HCT116 (cell line): ENCODE data around the gene TMEM212. TPM values are rescaled to one million over a fixed set of nuclear protein-coding genes. Genes with fewer than 3 reads are reported as not detected.

Experiments used
- ATAC-seq: fragments of 200-7000 bp; cut with Tn5 transposase; 2 replicates; pipeline ENCODE4 v1.9.1; 2020; ENCODE audit warnings: mild to moderate bottlenecking, moderate library complexity
- BruUV-seq: library from RNA; stranded (reverse); fragments of 400-500 nt; replicated peaks from 2 replicates; lab custom pipeline; 2021; lab: Mats Ljungman, UMichigan
- CTCF ChIA-PET: fragments of 300-600 bp; sonication (Branson Sonifier 250); formaldehyde crosslinking; loops from one replicate; lab custom pipeline; 2021; ENCODE audit warnings: antibody characterized with exemption; lab: Charles Lee
- POLR2A ChIA-PET: fragments of 300-600, 350-600 bp; sonication (Branson Sonifier 250); formaldehyde crosslinking; loops from one replicate; lab custom pipeline; 2021; ENCODE audit warnings: antibody characterized with exemption; lab: Charles Lee
- RAD21 ChIA-PET, 2 experiments: fragments of 300-600 bp; sonication (Branson Sonifier 250); formaldehyde crosslinking; loops; one replicate each; lab custom pipeline; 2023; ENCODE audit warnings: low total read pairs in 2 of 2; ENCODE audit not compliant: uncharacterized antibody in 2 of 2, unreplicated experiment in 2 of 2, low non-redundant PET in 1 of 2; lab: Charles Lee
- DNase-seq: peaks from one replicate; pipeline ENCODE4 v3.0.0-alpha.2; 2010; ENCODE audit warnings: low read depth, low spot score
- H2AFZ ChIP-seq: fragments of 200-600 bp; shearing (Covaris generic), sonication (generic); 2 replicates; pipeline ENCODE4 v1.6.1; 2017; ENCODE audit warnings: low read depth, mixed run types, mixed read lengths, antibody characterized with exemption, low read length; ENCODE audit not compliant: poor library complexity, severe bottlenecking
- H3K27ac ChIP-seq: 2 replicates; pipeline ENCODE4 v1.5.1; 2012; ENCODE audit warnings: low read depth, low read length
- H3K27me3 ChIP-seq: fragments of 200-600 bp; sonication (generic); 2 replicates; pipeline ENCODE4 v1.6.1; 2016; ENCODE audit warnings: mixed run types, low read length, mixed read lengths; ENCODE audit not compliant: insufficient read depth
- H3K36me3 ChIP-seq, 2 experiments: fragments of 200-500 bp in 1 of 2; fragments of 200-600 bp in 1 of 2; sonication (Bioruptor generic) in 1 of 2; sonication (generic) in 1 of 2; 2 replicates each; pipeline versions ENCODE4 v1.5.1 to v1.6.1; 2014 to 2016; ENCODE audit warnings: low read length in 2 of 2, inconsistent platforms in 1 of 2, mixed read lengths in 1 of 2, mixed run types in 1 of 2; ENCODE audit not compliant: insufficient read depth in 2 of 2, control insufficient read depth in 1 of 2
- H3K4me1 ChIP-seq, 2 experiments: fragments of 200-600 bp in 1 of 2; sonication (generic) in 1 of 2; 2 replicates each; pipeline versions ENCODE4 v1.5.1 to v1.6.1; 2012 to 2017; ENCODE audit warnings: low read length in 2 of 2, inconsistent platforms in 1 of 2, mild to moderate bottlenecking in 1 of 2, mixed read lengths in 1 of 2, mixed run types in 1 of 2, moderate library complexity in 1 of 2; ENCODE audit not compliant: insufficient read depth in 2 of 2, control insufficient read depth in 1 of 2
- H3K4me2 ChIP-seq: fragments of 200-600 bp; sonication (generic); 2 replicates; pipeline ENCODE4 v1.6.1; 2017; ENCODE audit warnings: mixed run types, low read length, mixed read lengths
- H3K4me3 ChIP-seq, 2 experiments: fragments of 200-600 bp in 1 of 2; sonication (generic) in 1 of 2; replicated peaks in 1 of 2; 2 replicates each; pipeline ENCODE4 v1.5.1; 2011 to 2016; ENCODE audit warnings: low read length in 2 of 2, control low read depth in 1 of 2, low read depth in 1 of 2, mild to moderate bottlenecking in 1 of 2, mixed read lengths in 1 of 2, mixed run types in 1 of 2
- H3K79me2 ChIP-seq: fragments of 200-600 bp; sonication (generic); 2 replicates; pipeline ENCODE4 v1.6.1; 2017; ENCODE audit warnings: mild to moderate bottlenecking, mixed run types, low read length, moderate library complexity, mixed read lengths; ENCODE audit not compliant: insufficient read depth
- H3K9ac ChIP-seq: fragments of 200-600 bp; sonication (generic); 2 replicates; pipeline ENCODE4 v1.6.1; 2016; ENCODE audit warnings: low read length, mixed read lengths
- H3K9me2 ChIP-seq: fragments of 200-600 bp; sonication (generic), shearing (Covaris generic); 2 replicates; pipeline ENCODE4 v1.6.1; 2017; ENCODE audit warnings: mixed run types, mild to moderate bottlenecking, moderate library complexity; ENCODE audit not compliant: insufficient read depth
- H3K9me3 ChIP-seq, 2 experiments: fragments of 200-500 bp in 1 of 2; fragments of 200-600 bp in 1 of 2; sonication (Bioruptor generic) in 1 of 2; sonication (generic) in 1 of 2; 2 replicates each; pipeline ENCODE4 v1.6.1; 2014 to 2017; ENCODE audit warnings: low read length in 2 of 2, mixed read lengths in 2 of 2, inconsistent platforms in 1 of 2, low read depth in 1 of 2, mild to moderate bottlenecking in 1 of 2, mixed run types in 1 of 2, moderate library complexity in 1 of 2; ENCODE audit not compliant: control insufficient read depth in 1 of 2, insufficient read depth in 1 of 2
- H4K20me1 ChIP-seq: fragments of 200-600 bp; sonication (generic), shearing (Covaris generic); 2 replicates; pipeline ENCODE4 v1.6.1; 2017; ENCODE audit warnings: mixed run types, mild to moderate bottlenecking, moderate library complexity; ENCODE audit not compliant: insufficient read depth
- CBX3 ChIP-seq: IDR thresholded peaks from 2 replicates; pipeline ENCODE4 v1.6.1; 2012; ENCODE audit warnings: low read depth
- CTCF ChIP-seq, 3 experiments: fragments of 200-600 bp in 1 of 3; sonication (generic) in 1 of 3; IDR thresholded peaks in 2 of 3; conservative IDR thresholded peaks in 1 of 3; 2 replicates each; pipeline ENCODE4 v1.5.1; 2012 to 2017; ENCODE audit warnings: low read depth in 2 of 3, low read length in 2 of 3, antibody characterized with exemption in 1 of 3, borderline replicate concordance in 1 of 3, control low read depth in 1 of 3, mild to moderate bottlenecking in 1 of 3, mixed read lengths in 1 of 3, mixed run types in 1 of 3, moderate library complexity in 1 of 3; ENCODE audit not compliant: insufficient read depth in 1 of 3
- EGR1 ChIP-seq: IDR thresholded peaks from 2 replicates; pipeline ENCODE4 v1.6.1; 2012; ENCODE audit warnings: low read depth
- ELF1 ChIP-seq: IDR thresholded peaks from 2 replicates; pipeline ENCODE4 v1.6.1; 2012; ENCODE audit warnings: low read depth, borderline replicate concordance
- JUND ChIP-seq: IDR thresholded peaks from 2 replicates; pipeline ENCODE4 v1.6.1; 2012
- MAX ChIP-seq: IDR thresholded peaks from 2 replicates; pipeline ENCODE4 v1.6.1; 2012
- POLR2A ChIP-seq: IDR thresholded peaks from 2 replicates; pipeline ENCODE4 v1.7.0; 2011; ENCODE audit warnings: borderline replicate concordance; ENCODE audit not compliant: insufficient read depth, insufficient read length; ENCODE audit errors: extremely low read depth
- RAD21 ChIP-seq: IDR thresholded peaks from 2 replicates; pipeline ENCODE4 v1.6.1; 2012; ENCODE audit warnings: low read depth, mild to moderate bottlenecking
- REST ChIP-seq: IDR thresholded peaks from 2 replicates; pipeline ENCODE4 v1.6.1; 2012; ENCODE audit warnings: low read depth
- SP1 ChIP-seq: IDR thresholded peaks from 2 replicates; pipeline ENCODE4 v1.6.1; 2012; ENCODE audit warnings: low read depth
- TCF7L2 ChIP-seq: IDR thresholded peaks from 2 replicates; pipeline ENCODE4 v1.7.0; 2011; ENCODE audit warnings: borderline replicate concordance, inconsistent platforms; ENCODE audit not compliant: insufficient read depth, insufficient read length; ENCODE audit errors: extremely low read depth
- ZNF274 ChIP-seq: fragments of 200-500 bp; sonication (Bioruptor generic); IDR thresholded peaks from 2 replicates; pipeline ENCODE4 v1.6.1; 2014; ENCODE audit warnings: mild to moderate bottlenecking, low read depth, low read length, inconsistent platforms
- intact Hi-C: fragments of 100-400 bp; cut with micrococcal nuclease; formaldehyde crosslinking; loops from 2 replicates; pipeline ENCODE4 v1.10.0; 2022
- total RNA-seq: library from RNA; stranded (reverse); gene quantifications from one replicate; pipeline ENCODE4 v1.2.1, GENCODE V29; 2021; ENCODE audit not compliant: unreplicated experiment

Gene TMEM212
- total RNA-seq, 1 experiment from 2014 or later, result not detected

- ATAC-seq, result no peak
- intact Hi-C loops, result no loop called here
- Histone ChIP-seq H3K9me2 (no peaks in the 10 kb centered on the region), H4K20me1 (no peaks in the 10 kb centered on the region), H3K27ac (no peak overlapping the region), H3K4me1 (no peaks in the 10 kb centered on the region), H3K4me3 (no peak overlapping the region), H3K79me2 (no peaks in the 10 kb centered on the region), H3K9me3 (no peaks in the 10 kb centered on the region), H2AFZ (no peak overlapping the region), H3K36me3 (no peaks in the 10 kb centered on the region), H3K27me3 (no peaks in the 10 kb centered on the region), H3K4me2 (no peak overlapping the region), H3K9ac (no peak overlapping the region)
- ChIA-PET CTCF (no interaction called here), POLR2A (no interaction called here), RAD21 (no interaction called here)
- no peak for TF ChIP-seq ELF1
- TF ChIP-seq CBX3, result no peak
- TF ChIP-seq POLR2A, result no peak
- no peak for TF ChIP-seq CTCF (IDR thresholded peaks at IDR 0.05 in 2 of 3, conservative IDR thresholded peaks at IDR 0.05 in 1 of 3; ENCODE audit: borderline replicate concordance in 1 of 3, insufficient read depth in 1 of 3, low read depth in 2 of 3, low read length in 2 of 3)
- no peak for TF ChIP-seq EGR1
- TF ChIP-seq SP1, result no peak
- no peak for TF ChIP-seq MAX
- TF ChIP-seq RAD21, result no peak
- no TSS peak for BruUV-seq
- no peak for DNase-seq
Measured at GRCh38 chr3:171907761-171908160, 64.6 kb downstream of the TMEM212 start.

- no TSS peak for BruUV-seq
- Histone ChIP-seq H3K9me2 (no peaks in the 10 kb centered on the region), H3K4me2 (no peak overlapping the region), H3K27me3 (no peaks in the 10 kb centered on the region), H4K20me1 (no peaks in the 10 kb centered on the region), H3K36me3 (no peaks in the 10 kb centered on the region), H3K9me3 (no peaks in the 10 kb centered on the region), H3K4me1 (no peaks in the 10 kb centered on the region), H3K79me2 (no peaks in the 10 kb centered on the region), H3K9ac (no peak overlapping the region), H2AFZ (no peak overlapping the region), H3K4me3 (no peak overlapping the region), H3K27ac (no peak overlapping the region)
- CTCF ChIA-PET, result no interaction called here
- RAD21 ChIA-PET, result no interaction called here
- intact Hi-C loops, result no loop called here
- ATAC-seq, result no peak
- DNase-seq, result no peak
- POLR2A ChIA-PET, result no interaction called here
- TF ChIP-seq CTCF (IDR thresholded peaks at IDR 0.05 in 2 of 3, conservative IDR thresholded peaks at IDR 0.05 in 1 of 3; ENCODE audit: borderline replicate concordance in 1 of 3, insufficient read depth in 1 of 3, low read depth in 2 of 3, low read length in 2 of 3), result no peak
- TF ChIP-seq POLR2A, result no peak
- no peak for TF ChIP-seq ZNF274
- no peak for TF ChIP-seq TCF7L2
- TF ChIP-seq RAD21, result no peak
- no peak for TF ChIP-seq EGR1
- no peak for TF ChIP-seq REST
- no peak for TF ChIP-seq JUND
Measured at GRCh38 chr3:171908731-171909130, 65.6 kb downstream of the TMEM212 start.
